Liver (tissue), 9 donors: Measurements from ENCODE around the gene ARHGAP21. TPM values are rescaled to one million over a fixed set of nuclear protein-coding genes. Genes with fewer than 3 reads are reported as not detected.

ENCODE experiments used
- DNase-seq: peaks from one replicate; pipeline ENCODE4 v3.0.0-alpha.2; 2017; ENCODE audit warnings: low spot score
- H3K27ac ChIP-seq, 2 donors: one replicate each; pipeline ENCODE4 v1.7.0; 2013; ENCODE audit warnings: inconsistent platforms in 2 of 2, low read length in 2 of 2, control low read depth in 1 of 2, low read depth in 1 of 2, mild to moderate bottlenecking in 1 of 2
- H3K27me3 ChIP-seq, 4 donors: one replicate each; pipeline versions ENCODE4 v1.6.1 to v1.7.0; 2013; ENCODE audit warnings: low read length in 3 of 4, inconsistent platforms in 1 of 4, mild to moderate bottlenecking in 1 of 4, moderate library complexity in 1 of 4; ENCODE audit not compliant: control insufficient read depth in 4 of 4, insufficient read depth in 4 of 4
- H3K36me3 ChIP-seq, 4 donors: one replicate each; pipeline versions ENCODE4 v1.6.1 to v1.7.0; 2013; ENCODE audit warnings: low read length in 3 of 4, mild to moderate bottlenecking in 3 of 4, low read depth in 1 of 4, moderate library complexity in 1 of 4; ENCODE audit not compliant: control insufficient read depth in 4 of 4, insufficient read depth in 3 of 4
- H3K4me1 ChIP-seq, 4 donors: one replicate each; pipeline versions ENCODE4 v1.6.1 to v1.7.0; 2013; ENCODE audit warnings: low read length in 3 of 4, mild to moderate bottlenecking in 3 of 4, moderate library complexity in 1 of 4; ENCODE audit not compliant: control insufficient read depth in 4 of 4, insufficient read depth in 4 of 4
- H3K4me3 ChIP-seq, 3 donors: one replicate each; pipeline versions ENCODE4 v1.6.1 to v1.7.0; 2013; ENCODE audit warnings: low read length in 3 of 3, control low read depth in 1 of 3, low read depth in 1 of 3, mild to moderate bottlenecking in 1 of 3
- H3K9ac ChIP-seq, 2 donors: one replicate each; pipeline ENCODE4 v1.7.0; 2013; ENCODE audit warnings: low read length in 2 of 2, mild to moderate bottlenecking in 2 of 2, moderate library complexity in 2 of 2, control low read depth in 1 of 2, low read depth in 1 of 2
- H3K9me3 ChIP-seq, 4 donors: one replicate each; pipeline versions ENCODE4 v1.6.1 to v1.7.0; 2013; ENCODE audit warnings: low read length in 3 of 4; ENCODE audit not compliant: control insufficient read depth in 4 of 4
- ATF3 ChIP-seq: IDR thresholded peaks from 2 replicates; pipeline ENCODE4 v1.6.1; 2016; ENCODE audit warnings: antibody characterized with exemption
- CTCF ChIP-seq: fragments of 150-350 bp; IDR thresholded peaks from 2 replicates; pipeline ENCODE4 v1.5.1; 2017; ENCODE audit warnings: improper control_type of control experiment, low read depth, low read length; ENCODE audit not compliant: missing input control
- EGR1 ChIP-seq, 2 donors: IDR thresholded peaks; 2 replicates each; pipeline ENCODE4 v1.6.1; 2016 to 2018; ENCODE audit warnings: antibody characterized with exemption in 2 of 2, low read depth in 2 of 2
- GABPA ChIP-seq, 2 donors: IDR thresholded peaks in 1 of 2; conservative IDR thresholded peaks in 1 of 2; 2 replicates each; pipeline ENCODE4 v1.6.1; 2016; ENCODE audit warnings: antibody characterized with exemption in 2 of 2, mild to moderate bottlenecking in 1 of 2, moderate library complexity in 1 of 2
- HNF4A ChIP-seq, 2 donors: conservative IDR thresholded peaks; 2 replicates each; pipeline ENCODE4 v1.6.1; 2016; ENCODE audit warnings: antibody characterized with exemption in 2 of 2, mild to moderate bottlenecking in 2 of 2
- HNF4G ChIP-seq: IDR thresholded peaks from 2 replicates; pipeline ENCODE4 v1.6.1; 2016; ENCODE audit warnings: antibody characterized with exemption
- NR2F2 ChIP-seq: IDR thresholded peaks from 2 replicates; pipeline ENCODE4 v1.6.1; 2016; ENCODE audit warnings: antibody characterized with exemption
- RAD21 ChIP-seq, 2 donors: IDR thresholded peaks; 2 replicates each; pipeline ENCODE4 v1.6.1; 2016; ENCODE audit warnings: antibody characterized with exemption in 2 of 2, mild to moderate bottlenecking in 2 of 2
- REST ChIP-seq: IDR thresholded peaks from 2 replicates; pipeline ENCODE4 v1.6.1; 2016; ENCODE audit warnings: antibody characterized with exemption, mild to moderate bottlenecking
- RXRA ChIP-seq, 2 donors: IDR thresholded peaks; 2 replicates each; pipeline ENCODE4 v1.6.1; 2017 to 2018; ENCODE audit warnings: antibody characterized with exemption in 2 of 2, mild to moderate bottlenecking in 1 of 2
- WGBS: extraction: QIAGEN DNeasy Blood & Tissue Kit; methylation state at CpG from one replicate; pipeline ENCODE4 v1.1.7; 2013; 5-methylcytosine and 5-hydroxymethylcytosine counted together
- polyA plus RNA-seq, 2 donors: library from polyadenylated mRNA; stranded (reverse) in 1 of 2; unstranded in 1 of 2; fragments of 200-250 nt in 1 of 2; fragments of >200 nt in 1 of 2; fragmentation: Nextera tagmentation in 1 of 2; extraction: Ambion mirVana in 1 of 2; gene quantifications; one replicate each; pipeline versions ENCODE4 v1.2.1 to v1.2.3, GENCODE V29; 2013 to 2015
- total RNA-seq, 2 donors: library from RNA; depleted of rRNA; stranded (reverse); fragments of >200 nt; gene quantifications; one replicate each; pipeline ENCODE4 v1.2.3, GENCODE V29; 2014
- donor health status: healthy.
- donor health status: healthy.
- donor health status: healthy.
- donor health status: healthy.
- donor health status: healthy.

ARHGAP21 gene
- total and polyA plus RNA-seq, 4 donors: 7.8 to 30.6 (median 15.7) TPM

- H3K9me3 ChIP-seq: no peaks in the 10 kb centered on the region
- H3K4me1 ChIP-seq: no peaks in the 10 kb centered on the region
- WGBS: 86% methylated on average over 4 of the region's 4 CpGs
Observed at GRCh38 chr10:24568042-24568441, 155.6 kb downstream of the ARHGAP21 start.

GRCh38 chr10:24561453-24561852, 162.2 kb downstream of the ARHGAP21 start:
- no peak for DNase-seq
- H3K27me3 ChIP-seq: no peaks in the 10 kb centered on the region
- TF ChIP-seq GABPA (IDR thresholded peaks at IDR 0.05 in 1 of 2, conservative IDR thresholded peaks at IDR 0.05 in 1 of 2) (no peak), EGR1 (IDR thresholded peaks at IDR 0.05; ENCODE audit: low read depth in 2 of 2) (no peak)
- H3K4me3 ChIP-seq: no peak overlapping the region
- no peak overlapping the region for H3K9ac ChIP-seq
- H3K4me1 ChIP-seq: no peaks in the 10 kb centered on the region
- H3K9me3 ChIP-seq: no peaks in the 10 kb centered on the region
- H3K36me3 ChIP-seq: no peaks in the 10 kb centered on the region
- no peak overlapping the region for H3K27ac ChIP-seq
- WGBS: 87% methylated on average over 3 of the region's 3 CpGs

More at GRCh38 chr10:24568042-24568441, 155.6 kb downstream of the ARHGAP21 start:
- DNase-seq: no peak
- Histone ChIP-seq H3K27me3 (no peaks in the 10 kb centered on the region), H3K27ac (no peak overlapping the region), H3K4me3 (no peak overlapping the region), H3K36me3 (no peaks in the 10 kb centered on the region), H3K9ac (no peak overlapping the region)
- TF ChIP-seq CTCF: no peak
- TF ChIP-seq NR2F2: no peak
- TF ChIP-seq HNF4A (conservative IDR thresholded peaks at IDR 0.05): no peak
- no peak for TF ChIP-seq HNF4G
- no peak for TF ChIP-seq RXRA (IDR thresholded peaks at IDR 0.05)
- TF ChIP-seq REST: no peak
- TF ChIP-seq EGR1 (IDR thresholded peaks at IDR 0.05; ENCODE audit: low read depth in 2 of 2): no peak
- TF ChIP-seq RAD21 (IDR thresholded peaks at IDR 0.05): no peak
- TF ChIP-seq GABPA (IDR thresholded peaks at IDR 0.05 in 1 of 2, conservative IDR thresholded peaks at IDR 0.05 in 1 of 2): no peak

GRCh38 chr10:24556750-24557742, 166.6 kb downstream of the ARHGAP21 start:
- no peak overlapping the region for H3K27ac ChIP-seq
- H3K9me3 ChIP-seq: no peaks in the 10 kb centered on the region
- no peak overlapping the region for H3K4me3 ChIP-seq
- H3K4me1 ChIP-seq: no peaks in the 10 kb centered on the region
- no peaks in the 10 kb centered on the region for H3K36me3 ChIP-seq
- no peak overlapping the region for H3K9ac ChIP-seq
- H3K27me3 ChIP-seq: no peaks in the 10 kb centered on the region
- TF ChIP-seq CTCF: peak; percentile 57
- TF ChIP-seq NR2F2: peak; percentile 52
- no peak for TF ChIP-seq ATF3
- peak; percentile 72 to 79 for TF ChIP-seq RAD21 (IDR thresholded peaks at IDR 0.05)
- WGBS: 61% methylated on average over 24 of the region's 24 CpGs
- DNase-seq: no peak
